Activated naive CD8-positive, alpha-beta T cell treated with anti-CD3 and anti-CD28 coated beads, Interleukin-2, amount 50 U/mL, for 16 hours (primary cell): Measurements from ENCODE around the gene ADAM17.
A peak's percentile ranks its signal among the peaks of the same experiment; 100 is the strongest.
"Not testable (repeated sequence)": the region's sequence is repeated elsewhere in the genome, so short reads cannot be mapped to it uniquely, and the experiment has no call there.

ENCODE experiments used
- DNase-seq: peaks from one replicate; pipeline ENCODE4 v3.0.0-alpha.2; 2020; ENCODE audit warnings: low read depth, low spot score

Gene ADAM17

GRCh38 chr2:9555297-9556120 is at the start of gene ADAM17:
Gene ADAM17, minus strand, starts transcription at chr2:9555830. Its CDS starts 225 bp downstream, at chr2:9555605.
- peak; percentile 59 for DNase-seq

- DNase-seq, result no peak
Measured at GRCh38 chr2:9602412-9602811, 46.8 kb upstream of the ADAM17 start.

- no peak for DNase-seq
Measured at GRCh38 chr2:9601397-9601796, 45.8 kb upstream of the ADAM17 start.

- no peak for DNase-seq
Measured at GRCh38 chr2:9599430-9599829, 43.8 kb upstream of the ADAM17 start.

GRCh38 chr2:9596621-9597311 is 41.1 kb upstream of the ADAM17 start:
- no peak for DNase-seq

- no peak for DNase-seq
Measured at GRCh38 chr2:9595746-9596145, 40.1 kb upstream of the ADAM17 start.

GRCh38 chr2:9595256-9595655 is 39.6 kb upstream of the ADAM17 start:
- not testable (repeated sequence) for DNase-seq

GRCh38 chr2:9594366-9595054 is 38.9 kb upstream of the ADAM17 start:
- no peak for DNase-seq

- DNase-seq, result no peak
Measured at GRCh38 chr2:9593925-9594324, 38.3 kb upstream of the ADAM17 start.

- DNase-seq, result no peak
Measured at GRCh38 chr2:9592699-9593098, 37.1 kb upstream of the ADAM17 start.

GRCh38 chr2:9590641-9591040 is 35.0 kb upstream of the ADAM17 start:
- DNase-seq, result no peak

- no peak for DNase-seq
Measured at GRCh38 chr2:9586465-9586864, 30.8 kb upstream of the ADAM17 start.

GRCh38 chr2:9585486-9585885 is 29.9 kb upstream of the ADAM17 start:
- DNase-seq, result no peak

- not testable (repeated sequence) for DNase-seq
Measured at GRCh38 chr2:9584902-9585301, 29.3 kb upstream of the ADAM17 start.

- no peak for DNase-seq
Measured at GRCh38 chr2:9582624-9583023, 27.0 kb upstream of the ADAM17 start.

GRCh38 chr2:9578467-9579235 is 23.0 kb upstream of the ADAM17 start:
- DNase-seq, result no peak

GRCh38 chr2:9574331-9574730 is 18.7 kb upstream of the ADAM17 start:
- DNase-seq, result no peak

GRCh38 chr2:9573840-9574239 is 18.2 kb upstream of the ADAM17 start:
- no peak for DNase-seq

GRCh38 chr2:9573013-9573720 is 17.5 kb upstream of the ADAM17 start:
- DNase-seq, result no peak

GRCh38 chr2:9570182-9571060 is 14.8 kb upstream of the ADAM17 start:
- no peak for DNase-seq
